NCI-H446 (cell line): ENCODE data around the gene IGF2BP1.
"Not testable (repeated sequence)": the region's sequence is repeated elsewhere in the genome, so short reads cannot be mapped to it uniquely, and the experiment has no call there.

Experiments used
- DNase-seq, 2 experiments: peaks; one replicate each; lab custom pipeline; 2025; lab: John Stamatoyannopoulos, UW

IGF2BP1 gene

DNA sequence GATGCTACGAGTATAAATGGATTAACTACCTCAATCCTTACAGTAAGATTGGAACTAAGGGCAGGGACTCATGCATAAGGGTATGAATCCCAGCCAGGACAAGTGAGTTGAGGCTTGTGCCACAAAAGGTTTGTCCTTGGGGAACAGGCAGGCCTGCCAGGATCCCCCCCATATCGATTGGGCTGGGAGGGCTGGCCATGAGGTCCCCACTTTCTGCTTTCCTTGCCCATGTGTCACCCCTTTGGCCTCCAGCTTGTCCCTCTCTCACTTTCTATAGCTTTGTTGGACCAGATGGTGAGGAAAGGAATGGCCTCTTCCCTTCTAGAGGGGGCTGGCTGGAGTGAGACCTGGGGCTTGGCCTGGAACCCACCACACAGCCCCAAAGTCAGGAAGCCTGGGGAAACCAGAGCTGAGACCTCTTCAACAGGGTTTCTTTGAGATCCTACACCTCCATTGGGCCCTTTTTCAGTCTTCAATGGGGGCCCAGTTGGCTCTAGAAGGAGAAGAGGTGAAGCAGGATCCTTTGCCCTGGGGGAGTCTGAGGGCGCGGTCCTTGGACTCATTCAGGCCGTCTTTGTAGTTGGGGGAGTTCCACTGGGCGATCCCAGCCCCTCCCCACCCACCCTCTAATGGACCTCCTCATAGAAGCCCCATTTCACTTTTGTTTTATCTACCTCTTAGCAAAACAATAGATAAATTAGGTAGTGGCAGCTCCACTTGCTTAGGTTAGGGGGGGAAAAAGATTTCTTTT is 57.3 kb downstream of the IGF2BP1 start:
- no peak for DNase-seq

DNA sequence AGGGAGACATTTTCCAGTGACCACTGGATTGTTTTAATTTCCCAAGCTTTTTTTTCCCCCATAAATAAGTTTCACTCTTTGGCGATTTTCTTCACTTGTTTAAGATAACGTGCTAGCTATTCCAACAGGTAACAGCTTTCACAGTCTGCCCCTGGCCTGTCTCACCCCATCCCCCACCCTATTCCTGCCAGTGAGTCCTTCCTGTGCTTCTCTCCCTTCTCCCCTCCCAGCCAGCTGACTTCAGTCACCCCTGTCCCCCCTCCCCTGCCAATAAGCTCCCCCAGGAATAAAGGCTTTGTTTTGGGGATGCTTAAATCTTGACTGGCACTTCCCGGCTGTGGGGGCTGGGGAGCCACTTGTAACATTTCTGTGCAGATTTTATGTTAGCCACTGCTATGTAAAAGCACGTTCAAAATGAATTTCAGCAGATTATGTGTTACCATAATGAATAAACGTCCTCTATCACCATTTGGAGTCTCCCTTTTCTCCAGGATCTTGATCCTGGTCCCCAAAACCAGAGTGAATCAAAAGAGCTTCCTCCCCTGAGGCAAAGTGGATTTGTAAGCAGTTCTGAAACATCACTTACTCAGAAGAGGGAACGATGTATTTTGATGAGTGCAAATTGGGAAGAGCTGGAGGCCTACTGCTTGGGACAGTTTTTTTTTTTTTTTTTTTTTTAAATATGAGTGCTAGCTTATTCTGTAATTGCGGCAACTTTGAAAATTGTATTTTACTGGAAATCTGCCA is 58.2 kb downstream of the IGF2BP1 start:
- no peak for DNase-seq

DNA sequence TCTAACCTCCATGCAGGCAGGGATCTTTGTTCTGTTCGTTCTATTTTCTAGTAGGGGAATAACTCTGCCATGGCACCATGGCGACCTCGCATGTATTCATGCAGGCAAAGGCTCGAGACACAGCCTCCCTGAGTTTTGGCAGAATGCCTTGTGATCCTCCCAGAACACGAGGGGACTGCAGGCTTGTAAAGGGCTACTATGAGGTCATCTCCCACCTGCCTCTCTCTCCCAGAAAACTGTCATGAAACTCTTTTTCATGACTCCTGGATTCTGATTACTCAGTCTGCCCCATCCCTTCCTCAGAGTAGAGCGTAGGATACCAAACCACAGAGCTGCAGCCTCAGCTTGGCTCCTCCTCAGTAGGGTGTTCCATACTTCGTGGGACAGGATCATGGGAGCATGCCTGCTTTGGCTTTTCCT is 64.3 kb downstream of the IGF2BP1 start:
- no peak for DNase-seq

DNA sequence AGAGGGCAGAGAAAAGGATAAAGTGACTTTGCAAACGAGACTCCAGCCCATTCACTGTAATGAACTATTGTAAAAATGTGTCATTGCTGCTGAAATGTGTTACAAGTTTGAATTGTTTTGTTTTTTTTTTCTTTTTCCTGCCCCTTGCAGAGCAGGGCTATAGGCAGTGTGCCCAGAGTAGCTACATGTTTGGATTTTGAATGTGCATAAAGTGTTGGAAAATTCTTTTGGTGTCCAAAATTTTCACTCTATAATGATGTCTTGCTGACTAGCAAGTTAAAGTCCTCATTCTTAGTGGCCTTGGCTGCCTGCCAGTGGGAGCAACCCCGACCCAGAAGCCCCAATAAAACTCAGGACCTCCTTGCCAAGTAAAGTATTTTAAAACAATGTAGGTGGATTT is 66.5 kb downstream of the IGF2BP1 start:
- DNase-seq, result no peak

DNA sequence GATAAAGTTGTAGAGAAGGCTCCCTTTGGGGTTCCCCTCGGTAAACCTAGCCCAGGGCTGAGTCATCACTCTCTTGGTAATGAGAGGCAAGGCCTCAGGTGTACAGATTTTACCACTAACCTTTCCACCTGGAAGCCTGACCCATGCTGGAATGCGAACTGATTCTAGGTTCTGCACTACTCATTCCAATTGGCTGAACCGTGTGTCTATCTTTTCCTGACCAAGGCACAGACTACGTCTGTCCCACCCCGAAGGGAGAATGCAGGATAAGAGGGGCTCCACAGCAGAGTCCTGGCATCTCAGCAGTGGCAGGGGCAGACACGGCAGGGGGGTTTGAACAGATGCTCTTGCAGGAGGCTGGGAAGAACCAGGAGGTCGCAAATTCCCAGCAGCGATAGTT is 70.0 kb downstream of the IGF2BP1 start:
- no peak for DNase-seq

DNA sequence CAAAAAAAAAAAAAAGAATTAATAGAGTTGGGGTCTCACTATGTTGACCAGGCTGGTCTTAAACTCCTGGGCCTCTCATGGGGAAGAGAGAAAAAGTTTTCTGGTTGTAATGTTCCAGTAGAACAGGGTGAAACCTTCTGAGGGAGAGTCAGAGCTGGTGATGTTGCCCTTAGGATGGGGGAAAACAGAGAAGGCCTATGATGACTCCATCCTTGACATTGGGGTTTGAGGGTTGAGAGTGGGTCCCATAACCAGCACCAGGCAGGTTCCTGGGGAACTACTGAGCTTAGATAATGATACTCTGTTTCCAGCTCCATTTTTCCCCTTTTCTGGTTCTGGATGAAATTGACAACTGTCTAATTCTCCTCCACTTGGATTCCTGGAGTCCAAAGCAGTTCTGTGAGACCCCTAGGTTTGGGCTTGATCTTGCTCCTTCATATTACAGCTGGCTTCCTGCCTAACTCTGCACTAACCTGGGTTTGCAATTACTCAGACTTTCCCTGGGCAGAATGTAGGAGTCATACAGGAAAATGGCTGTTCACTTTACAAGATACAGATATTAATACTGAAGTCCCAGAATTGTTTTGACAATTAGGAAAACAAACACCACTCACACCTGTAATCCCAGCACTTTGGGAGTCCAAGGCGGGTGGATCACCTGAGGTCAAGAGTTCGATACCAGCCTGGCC is 72.5 kb downstream of the IGF2BP1 start:
- no peak for DNase-seq

DNA sequence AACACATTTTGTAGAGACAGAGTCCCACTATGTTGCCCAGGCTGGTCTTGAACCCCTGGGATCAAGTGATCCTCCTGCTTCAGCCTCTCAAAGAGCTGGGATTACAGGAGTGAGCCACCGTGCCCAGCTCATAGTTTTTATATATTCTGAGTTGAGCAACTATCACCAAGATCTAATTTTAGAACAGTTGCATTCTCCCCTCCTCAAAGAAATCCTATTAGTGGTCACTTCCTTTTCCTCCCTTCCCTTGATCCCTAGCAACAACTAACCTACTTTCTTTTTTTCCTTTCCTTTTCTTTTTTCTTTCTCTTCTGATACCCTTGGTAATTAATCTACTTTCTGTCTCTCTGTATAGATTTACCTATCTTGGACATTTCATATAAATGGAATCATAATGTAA is 73.9 kb downstream of the IGF2BP1 start:
- no peak for DNase-seq

DNA sequence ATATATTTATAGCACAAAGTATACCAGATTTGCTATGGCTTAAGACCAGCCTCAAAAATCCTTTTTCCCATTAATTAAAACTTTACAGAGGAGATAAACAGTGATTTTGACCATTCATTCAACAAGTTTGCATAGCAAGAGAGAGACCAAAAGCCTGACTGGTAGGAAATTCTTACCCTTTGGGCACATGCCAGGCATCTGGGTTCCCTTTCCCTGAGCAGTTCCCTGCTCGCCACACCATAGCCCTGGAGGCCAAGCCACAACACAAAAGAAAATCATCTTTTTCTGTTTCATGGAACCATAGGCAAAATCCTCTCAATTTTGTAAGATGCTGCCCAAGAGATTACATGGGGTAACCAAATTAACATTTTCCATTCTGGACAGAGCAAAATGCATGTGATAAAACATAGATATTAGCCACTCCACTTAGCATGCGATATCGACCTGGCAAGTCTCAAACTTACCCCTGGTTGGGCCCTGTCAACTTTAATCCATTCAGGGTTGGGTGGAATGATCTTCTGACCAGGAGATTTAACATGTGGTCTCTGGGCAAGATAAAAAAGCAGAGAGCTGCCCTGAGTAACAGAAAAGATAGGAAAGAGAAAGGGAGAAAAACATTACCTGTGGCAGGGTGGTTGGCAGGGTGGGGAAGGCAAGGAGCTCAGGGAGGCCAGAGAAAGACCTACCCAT is 77.8 kb downstream of the IGF2BP1 start:
- no peak for DNase-seq

DNA sequence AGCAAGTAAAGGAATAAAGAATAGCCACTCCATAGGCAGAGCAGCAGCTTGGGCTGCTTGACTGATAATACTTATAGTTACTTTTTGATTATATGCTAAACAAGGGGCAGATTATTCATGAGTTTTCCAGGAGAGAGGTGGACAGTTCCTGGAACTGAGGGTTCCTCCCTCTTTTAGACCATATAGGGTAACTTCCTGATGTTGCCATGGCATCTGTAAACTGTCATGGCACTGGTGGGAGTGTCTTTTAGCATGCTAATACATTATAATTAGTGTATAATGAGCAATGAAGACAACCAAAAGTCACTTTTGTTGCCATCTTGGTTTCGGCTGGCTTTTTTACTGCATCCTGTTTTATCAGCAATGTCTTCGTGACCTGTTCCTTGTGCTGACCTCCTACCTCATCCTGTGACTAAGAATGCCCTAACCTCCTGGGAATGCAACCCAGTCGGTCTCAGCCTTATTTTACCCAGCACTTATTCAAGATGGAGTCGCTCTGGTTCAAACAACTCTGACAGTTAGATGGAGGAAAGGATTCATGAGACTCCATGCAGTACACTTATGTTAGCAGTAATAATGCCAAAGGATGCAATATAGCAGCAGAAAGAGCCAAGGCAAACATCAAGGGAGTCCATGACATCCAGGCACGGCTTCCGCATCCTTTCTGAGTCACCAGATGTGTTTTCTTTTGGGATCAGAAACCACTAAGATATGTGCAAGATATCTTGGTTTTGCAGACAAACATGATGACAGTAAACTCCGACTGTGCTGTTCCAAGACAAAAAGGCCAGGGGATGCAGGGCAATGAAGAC is 79.6 kb downstream of the IGF2BP1 start:
- no peak for DNase-seq

DNA sequence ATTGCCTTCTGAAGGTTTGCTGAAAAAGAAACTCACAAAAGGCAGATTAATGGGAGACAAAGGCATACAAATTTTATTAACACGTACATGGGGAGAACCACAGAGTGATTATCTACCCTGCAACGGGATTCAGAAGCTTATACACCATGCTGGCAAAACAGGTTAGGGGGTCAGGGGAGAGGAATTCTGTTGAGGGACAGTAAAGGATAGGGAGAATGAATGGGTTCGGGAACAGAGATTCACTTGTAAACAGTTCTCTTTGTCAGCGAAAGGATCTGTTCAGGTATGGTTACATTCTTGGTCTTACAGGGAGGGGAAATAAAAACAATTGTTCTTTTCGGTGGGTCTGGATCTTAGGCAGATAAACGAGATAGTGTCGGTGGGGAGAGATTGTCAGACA is 81.1 kb downstream of the IGF2BP1 start:
- no peak for DNase-seq

DNA sequence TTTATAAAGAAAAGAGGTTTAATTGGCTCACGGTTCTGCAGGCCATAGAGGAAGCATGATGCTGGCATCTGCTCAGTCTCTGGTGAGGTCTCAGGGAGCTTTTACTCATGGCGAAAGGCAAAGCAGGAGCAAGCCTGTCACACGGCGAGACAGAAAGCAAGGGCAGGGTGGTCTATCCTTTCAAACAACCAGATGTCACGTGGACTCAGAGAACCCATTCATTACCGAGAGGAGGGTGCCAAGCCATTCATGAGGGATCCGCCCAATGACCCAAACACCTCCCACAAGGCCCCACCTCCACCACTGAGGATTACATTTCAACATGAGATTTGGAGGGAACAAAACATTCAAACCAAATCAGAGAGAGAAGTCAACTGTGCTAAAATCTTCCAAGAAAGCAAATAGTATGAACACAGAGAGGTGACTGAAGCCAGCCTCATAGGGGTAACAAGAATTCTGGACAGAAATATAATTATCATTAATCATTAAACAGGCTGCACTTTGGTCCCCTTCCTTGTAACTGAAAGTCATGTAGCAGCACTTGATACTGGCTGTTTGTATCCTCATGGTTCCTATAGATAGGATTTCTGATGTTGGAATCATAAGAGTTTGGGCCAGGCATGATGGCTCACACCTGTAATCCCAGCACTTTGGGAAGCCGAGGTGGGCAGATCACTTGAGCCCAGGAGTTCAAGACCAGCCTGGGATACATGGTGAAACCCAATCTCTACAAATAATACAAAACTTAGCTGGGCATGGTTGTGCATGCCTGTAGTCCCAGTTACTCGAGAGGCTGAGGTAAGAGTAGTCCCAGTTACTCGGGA is 82.9 kb downstream of the IGF2BP1 start:
- no peak for DNase-seq

DNA sequence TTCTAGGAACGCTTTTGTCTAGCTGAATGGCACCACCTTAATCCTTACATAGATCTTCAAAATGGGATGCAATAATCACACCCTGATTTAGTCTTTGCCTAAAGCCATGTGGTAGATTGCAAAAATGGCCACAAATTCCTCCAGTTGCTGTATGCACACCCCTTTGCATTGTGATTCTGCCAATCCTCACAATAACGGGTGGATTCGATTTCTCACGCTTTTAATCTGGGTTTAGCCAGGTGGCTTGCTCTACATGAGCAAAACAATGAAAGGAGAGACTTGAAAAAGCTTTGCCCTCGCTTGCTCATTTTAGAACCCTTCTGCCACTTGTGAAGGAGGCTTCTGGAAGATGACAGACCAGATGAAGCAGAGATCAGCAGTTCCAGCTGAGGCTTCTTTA is 85.0 kb downstream of the IGF2BP1 start:
- DNase-seq, result no peak

DNA sequence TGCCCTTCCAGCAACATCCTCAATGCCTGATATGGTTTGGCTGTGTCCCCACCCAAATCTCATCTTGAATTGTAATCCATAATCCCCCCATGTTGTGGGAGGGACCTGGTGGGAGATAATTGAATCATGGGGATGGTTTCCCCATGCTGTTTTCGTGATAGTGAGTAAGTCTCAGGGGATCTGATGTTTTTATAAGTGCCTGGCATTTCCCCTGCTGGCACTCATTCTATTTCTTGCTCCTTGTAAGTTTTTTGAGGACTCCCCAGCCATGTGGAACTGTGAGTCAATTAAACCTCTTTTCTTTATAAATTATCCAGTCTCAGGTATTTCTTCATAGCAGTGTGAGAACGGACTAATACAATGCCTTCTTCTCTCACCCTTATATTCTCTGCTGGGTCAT is 87.9 kb downstream of the IGF2BP1 start:
- not testable (repeated sequence) for DNase-seq

DNA sequence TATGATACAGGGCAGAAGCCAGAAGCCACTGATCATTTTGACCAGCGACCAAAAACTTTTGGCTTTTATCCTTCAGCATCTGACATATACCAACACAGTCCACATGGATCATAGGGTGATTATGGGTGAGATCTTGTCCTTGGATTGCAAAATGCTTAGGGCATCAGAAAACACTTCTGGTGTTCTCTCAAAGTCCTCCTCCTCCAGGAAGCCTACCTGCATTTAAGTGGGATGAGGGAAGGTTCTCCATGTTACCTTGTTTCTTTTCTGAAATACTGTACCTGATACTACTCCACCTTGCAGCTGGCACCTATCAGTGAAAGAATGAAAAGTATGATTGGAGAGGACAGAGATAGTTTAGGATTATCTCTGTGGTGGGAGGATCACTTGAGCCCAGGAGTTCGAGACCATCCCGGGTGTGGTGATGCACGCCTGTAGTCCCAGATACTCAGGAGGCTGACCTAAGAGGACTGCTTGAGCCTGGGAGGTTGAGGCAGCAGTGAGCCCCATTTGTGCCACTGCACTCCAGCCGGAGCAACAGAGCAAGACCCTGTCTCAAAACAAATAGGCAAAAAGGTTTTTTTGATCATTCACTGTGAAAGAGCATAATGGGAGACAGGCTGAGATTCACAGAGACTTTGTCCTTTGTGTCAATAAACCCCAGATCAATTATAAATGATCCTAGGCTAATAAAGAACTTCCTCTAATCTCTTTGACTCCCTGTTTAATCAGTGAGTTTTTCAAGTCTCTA is 88.6 kb downstream of the IGF2BP1 start:
- no peak for DNase-seq

DNA sequence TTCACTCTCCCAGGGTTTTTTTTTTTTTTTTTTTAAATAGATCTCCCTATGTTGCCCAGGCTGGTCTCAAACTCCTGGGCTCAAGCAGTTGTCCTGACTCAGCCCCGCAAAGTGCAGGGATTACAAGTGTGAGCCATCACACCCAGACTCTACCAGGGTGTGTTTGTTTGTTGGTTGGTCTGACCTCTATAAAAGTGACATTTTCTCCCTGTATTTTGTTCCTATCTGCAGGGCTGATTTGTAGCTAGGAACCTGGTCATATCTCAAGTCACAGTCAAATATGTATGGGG is 89.1 kb downstream of the IGF2BP1 start:
- no peak for DNase-seq

DNA sequence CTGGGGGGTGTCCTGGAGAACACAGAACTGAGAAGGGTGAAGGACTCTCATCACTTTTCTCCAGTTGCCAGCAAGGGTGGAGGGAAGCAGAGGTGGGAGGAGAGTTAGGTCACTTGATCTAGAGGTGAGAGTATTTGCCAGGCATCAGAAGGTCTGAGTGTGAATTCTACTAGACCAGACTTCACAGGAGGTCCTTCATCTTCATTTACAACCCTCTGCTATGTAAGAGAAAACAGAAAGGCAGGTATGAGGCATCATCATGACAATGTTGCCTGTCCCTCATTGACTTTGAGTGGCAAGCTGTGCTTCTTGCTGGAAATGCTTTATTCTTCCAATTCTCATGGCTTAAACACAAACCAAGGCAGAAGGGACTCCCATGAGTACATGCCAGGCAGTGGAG is 89.5 kb downstream of the IGF2BP1 start:
- DNase-seq, result no peak

DNA sequence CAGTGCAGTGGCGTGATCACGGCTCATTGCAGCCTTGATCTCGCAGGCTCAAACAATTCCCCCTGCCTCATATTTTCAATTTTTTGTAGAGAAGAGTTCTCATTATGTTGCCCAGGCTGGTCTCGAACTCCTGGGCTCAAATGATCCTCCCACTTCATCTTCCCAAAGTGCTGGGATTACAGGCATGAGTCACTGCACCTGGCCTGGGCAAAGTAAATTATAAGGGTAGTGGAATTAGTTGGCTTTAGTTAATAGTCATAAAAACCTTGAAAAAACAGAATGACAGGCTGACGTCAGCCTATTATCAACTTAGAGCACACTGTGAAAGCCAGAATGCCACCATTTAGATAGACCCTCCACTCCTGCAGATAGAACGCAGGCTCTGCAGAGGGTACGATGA is 91.9 kb downstream of the IGF2BP1 start:
- DNase-seq, result no peak

DNA sequence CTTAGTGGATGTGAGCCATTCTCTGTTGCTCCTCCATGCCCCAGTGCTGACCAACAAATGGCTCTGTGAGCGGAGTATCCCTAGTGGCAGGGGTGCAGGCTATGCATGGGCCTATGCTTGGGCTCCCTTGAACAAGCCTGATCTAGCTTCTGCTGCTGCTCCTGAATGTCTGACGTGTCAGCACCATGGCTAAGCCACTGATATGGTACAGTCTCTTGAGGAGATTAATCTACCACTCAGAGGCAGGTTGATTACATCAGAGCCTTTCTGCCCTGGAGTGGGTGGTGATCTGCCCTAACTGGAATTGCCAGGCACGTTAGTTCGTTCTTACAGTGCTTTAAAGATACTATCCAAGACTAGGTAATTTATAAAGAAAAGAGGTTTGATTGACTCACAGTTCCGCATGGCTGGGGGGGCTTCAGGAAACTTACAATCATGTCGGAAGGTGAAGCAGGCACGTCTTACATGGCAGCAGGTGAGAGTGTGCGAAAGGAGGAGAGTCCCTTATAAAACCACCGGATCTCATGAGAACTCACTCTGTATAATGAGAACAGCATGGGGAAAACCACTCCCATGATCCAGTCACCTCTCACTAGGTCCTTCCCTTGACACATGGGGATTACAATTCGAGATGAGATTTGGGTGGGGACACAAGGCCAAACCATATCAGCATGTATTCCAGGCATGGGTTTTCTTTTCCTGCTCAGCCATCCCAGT is 93.9 kb downstream of the IGF2BP1 start:
- DNase-seq, result no peak

DNA sequence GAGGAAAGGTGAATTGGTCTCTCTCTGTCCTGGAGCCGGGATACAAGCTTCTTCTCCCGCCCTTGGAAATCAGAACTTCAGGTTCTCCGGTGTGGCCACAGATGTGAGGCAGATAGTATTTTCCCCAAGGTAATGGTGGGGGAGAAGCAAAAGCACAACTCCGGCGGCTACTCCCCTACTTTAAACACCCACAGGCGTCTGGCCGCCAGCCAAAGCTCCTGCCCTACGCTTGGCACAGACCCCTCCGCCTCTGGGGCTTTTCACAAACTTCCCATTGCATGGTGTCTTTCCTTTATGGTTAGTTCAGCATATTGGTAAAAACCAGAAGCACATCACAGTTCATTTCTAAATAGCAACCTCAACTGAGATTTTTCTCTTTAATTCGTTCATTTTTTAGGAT is 95.9 kb downstream of the IGF2BP1 start:
- no peak for DNase-seq

DNA sequence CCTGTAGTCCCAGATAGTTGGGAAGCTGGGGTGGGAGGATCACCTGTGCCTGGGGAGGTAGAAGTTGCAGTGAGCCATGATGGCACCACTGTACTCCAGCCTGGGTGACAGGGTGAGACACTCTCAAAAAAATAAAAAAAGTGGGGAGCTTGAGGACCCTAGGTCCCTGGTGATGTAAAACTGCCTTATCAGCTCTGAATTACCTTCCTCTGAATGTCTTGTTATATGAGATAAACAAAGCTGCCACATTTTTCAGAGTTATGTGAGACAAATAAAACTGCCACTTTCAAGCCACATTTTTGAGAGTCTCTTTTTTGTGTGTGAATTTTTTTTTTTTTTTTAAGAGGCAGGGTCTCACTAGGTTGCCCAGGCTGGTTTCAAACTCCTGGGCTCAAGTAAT is 103.4 kb downstream of the IGF2BP1 start:
- no peak for DNase-seq
